Peyer's patch (tissue), 4 donors: ENCODE measurements around the gene PPP2R2C.

Experiments
- POLR2A ChIP-seq, 2 donors: fragments of 450-650 bp; IDR thresholded peaks; one replicate each; pipeline ENCODE4 v1.5.1; 2017; ENCODE audit warnings: antibody characterized with exemption in 2 of 2, mild to moderate bottlenecking in 2 of 2, moderate library complexity in 2 of 2
- TF ChIP-seq, protein P1 (sequence below), 6 experiments: fragments of 450-650 bp in 4 of 6; fragments of 200-600 bp in 2 of 6; sonication (generic) in 1 of 6; IDR thresholded peaks; one replicate each; pipeline ENCODE4 v1.5.1; 2017 to 2019; ENCODE audit warnings: antibody characterized with exemption in 6 of 6, mild to moderate bottlenecking in 3 of 6, moderate library complexity in 1 of 6

DNA sequence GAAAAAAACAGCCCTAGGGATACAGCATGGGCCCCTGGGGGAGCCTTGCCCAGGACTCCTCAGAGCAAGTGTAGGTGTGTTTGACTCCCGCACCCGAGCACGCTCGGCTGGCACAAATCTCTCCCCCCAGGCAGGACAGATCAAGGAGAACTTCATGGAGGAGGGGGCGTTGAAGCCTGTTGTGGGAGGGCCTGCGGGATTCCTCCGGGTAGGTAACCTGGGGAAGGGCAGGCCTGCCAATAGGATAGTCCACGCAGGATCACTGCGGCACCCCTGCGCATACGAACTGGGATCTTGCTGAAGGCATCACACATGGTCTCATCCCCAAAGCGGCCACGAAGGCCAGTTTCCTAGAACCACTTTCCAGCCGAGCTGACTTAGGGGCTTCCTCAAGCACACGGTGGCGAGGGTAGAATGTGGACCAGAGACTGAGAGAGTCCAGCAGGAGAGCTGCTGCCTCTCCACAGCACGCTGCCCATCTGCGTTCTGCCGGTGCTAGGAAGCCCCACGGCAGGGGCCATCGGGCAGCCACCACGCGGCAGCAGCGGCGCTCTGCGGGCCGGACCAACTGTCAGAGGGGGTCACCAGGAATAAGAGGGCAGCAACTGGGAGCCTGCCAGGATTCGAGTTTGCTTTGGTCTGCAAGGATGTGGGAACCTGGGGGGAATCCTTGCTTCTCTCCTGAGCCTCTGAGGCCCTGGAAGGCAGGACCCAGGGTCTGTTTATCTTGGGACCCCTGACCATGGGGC lies 145.9 kb downstream of the PPP2R2C start:
- TF ChIP-seq POLR2A (IDR thresholded peaks at IDR 0.05), result no peak
- TF ChIP-seq, protein P1, sequence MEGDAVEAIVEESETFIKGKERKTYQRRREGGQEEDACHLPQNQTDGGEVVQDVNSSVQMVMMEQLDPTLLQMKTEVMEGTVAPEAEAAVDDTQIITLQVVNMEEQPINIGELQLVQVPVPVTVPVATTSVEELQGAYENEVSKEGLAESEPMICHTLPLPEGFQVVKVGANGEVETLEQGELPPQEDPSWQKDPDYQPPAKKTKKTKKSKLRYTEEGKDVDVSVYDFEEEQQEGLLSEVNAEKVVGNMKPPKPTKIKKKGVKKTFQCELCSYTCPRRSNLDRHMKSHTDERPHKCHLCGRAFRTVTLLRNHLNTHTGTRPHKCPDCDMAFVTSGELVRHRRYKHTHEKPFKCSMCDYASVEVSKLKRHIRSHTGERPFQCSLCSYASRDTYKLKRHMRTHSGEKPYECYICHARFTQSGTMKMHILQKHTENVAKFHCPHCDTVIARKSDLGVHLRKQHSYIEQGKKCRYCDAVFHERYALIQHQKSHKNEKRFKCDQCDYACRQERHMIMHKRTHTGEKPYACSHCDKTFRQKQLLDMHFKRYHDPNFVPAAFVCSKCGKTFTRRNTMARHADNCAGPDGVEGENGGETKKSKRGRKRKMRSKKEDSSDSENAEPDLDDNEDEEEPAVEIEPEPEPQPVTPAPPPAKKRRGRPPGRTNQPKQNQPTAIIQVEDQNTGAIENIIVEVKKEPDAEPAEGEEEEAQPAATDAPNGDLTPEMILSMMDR (IDR thresholded peaks at IDR 0.05), result no peak
